CD4-positive, alpha-beta T cell treated with Interleukin-15 for 4 hours (primary cell): ENCODE results near the gene RPRD1B.
"Not testable (repeated sequence)": the region's sequence is repeated elsewhere in the genome, so short reads cannot be mapped to it uniquely, and the experiment has no call there.

Source experiments
- DNase-seq: peaks from one replicate; pipeline ENCODE4 v3.0.0-alpha.2; 2020; ENCODE audit warnings: low spot score

RPRD1B gene

GRCh38 chr20:38073307-38074071 lies 39.9 kb downstream of the RPRD1B start:
- peak; percentile 44 for DNase-seq

- DNase-seq = no peak
Measured at GRCh38 chr20:38075161-38075998, 41.8 kb downstream of the RPRD1B start.

GRCh38 chr20:38076548-38076947 lies 43.0 kb downstream of the RPRD1B start:
- no peak for DNase-seq

- no peak for DNase-seq
Measured at GRCh38 chr20:38078084-38078483, 44.5 kb downstream of the RPRD1B start.

- DNase-seq = no peak
Measured at GRCh38 chr20:38079353-38079752, 45.8 kb downstream of the RPRD1B start.

GRCh38 chr20:38081575-38081974 lies 48.0 kb downstream of the RPRD1B start:
- DNase-seq = no peak

- DNase-seq = no peak
Measured at GRCh38 chr20:38082894-38083293, 49.3 kb downstream of the RPRD1B start.

- DNase-seq = no peak
Measured at GRCh38 chr20:38083338-38084048, 49.9 kb downstream of the RPRD1B start.

GRCh38 chr20:38084425-38084951 lies 50.9 kb downstream of the RPRD1B start:
- DNase-seq = no peak

GRCh38 chr20:38085026-38085425 lies 51.5 kb downstream of the RPRD1B start:
- no peak for DNase-seq

GRCh38 chr20:38089500-38089899 lies 56.0 kb downstream of the RPRD1B start:
- DNase-seq = no peak

- DNase-seq = no peak
Measured at GRCh38 chr20:38090061-38090460, 56.5 kb downstream of the RPRD1B start.

GRCh38 chr20:38091441-38092216 lies 58.1 kb downstream of the RPRD1B start:
- no peak for DNase-seq

GRCh38 chr20:38092260-38092857 lies 58.8 kb downstream of the RPRD1B start:
- DNase-seq = no peak

- DNase-seq = no peak
Measured at GRCh38 chr20:38092915-38093314, 59.4 kb downstream of the RPRD1B start.

- DNase-seq = no peak
Measured at GRCh38 chr20:38093641-38094077, 60.1 kb downstream of the RPRD1B start.

- peak; percentile 51 for DNase-seq
Measured at GRCh38 chr20:38094373-38094891, 60.9 kb downstream of the RPRD1B start.

- DNase-seq = no peak
Measured at GRCh38 chr20:38095017-38095686, 61.6 kb downstream of the RPRD1B start.

- no peak for DNase-seq
Measured at GRCh38 chr20:38098952-38099351, 65.4 kb downstream of the RPRD1B start.

- not testable (repeated sequence) for DNase-seq
Measured at GRCh38 chr20:38102206-38102605, 68.7 kb downstream of the RPRD1B start.
